IPS-18c (cell line): ENCODE measurements around the gene TMEM8B.

Source experiments
- H3K4me3 ChIP-seq: 2 replicates; pipeline ENCODE4 v1.7.0; 2013; ENCODE audit warnings: low read depth, mild to moderate bottlenecking, low read length, moderate library complexity; ENCODE audit not compliant: insufficient read depth
- H3K9me3 ChIP-seq: one replicate; pipeline ENCODE4 v1.6.1; 2013; ENCODE audit warnings: mild to moderate bottlenecking, low read length, moderate library complexity; ENCODE audit not compliant: control insufficient read depth, insufficient read depth

TMEM8B gene

DNA sequence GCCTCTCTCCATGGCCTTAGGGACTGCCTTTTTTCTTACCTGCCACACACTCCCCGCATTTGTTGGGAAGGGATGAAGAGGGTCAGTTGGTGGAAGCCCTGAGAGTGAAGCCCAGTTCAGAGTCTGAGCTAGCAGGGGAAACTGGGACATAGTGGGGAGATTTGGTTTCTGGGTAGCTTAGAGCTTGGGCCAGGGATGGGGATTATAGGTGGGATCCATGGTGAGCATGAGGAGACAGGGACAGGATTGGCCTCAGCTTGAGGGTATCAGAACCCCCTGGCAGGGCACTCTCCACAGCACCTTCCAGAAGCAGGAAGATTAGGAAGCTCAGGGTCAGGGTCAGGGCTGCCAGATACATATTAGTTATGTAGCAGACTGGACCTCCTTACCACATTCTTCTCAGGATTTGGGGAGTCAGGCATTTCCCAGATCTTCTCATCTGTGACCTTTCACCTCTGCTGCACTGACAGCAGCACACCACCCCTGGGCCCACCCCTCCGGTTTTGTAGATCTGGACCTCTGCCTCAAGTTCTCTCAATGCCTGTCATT, 23.3 kb downstream of the TMEM8B start:
- Histone ChIP-seq H3K9me3 (no peaks in the 10 kb centered on the region), H3K4me3 (no peak overlapping the region)

GRCh38 chr9:35852876-35853865, 24.1 kb downstream of the TMEM8B start:
- Histone ChIP-seq H3K4me3 (no peak overlapping the region), H3K9me3 (no peaks in the 10 kb centered on the region)

DNA sequence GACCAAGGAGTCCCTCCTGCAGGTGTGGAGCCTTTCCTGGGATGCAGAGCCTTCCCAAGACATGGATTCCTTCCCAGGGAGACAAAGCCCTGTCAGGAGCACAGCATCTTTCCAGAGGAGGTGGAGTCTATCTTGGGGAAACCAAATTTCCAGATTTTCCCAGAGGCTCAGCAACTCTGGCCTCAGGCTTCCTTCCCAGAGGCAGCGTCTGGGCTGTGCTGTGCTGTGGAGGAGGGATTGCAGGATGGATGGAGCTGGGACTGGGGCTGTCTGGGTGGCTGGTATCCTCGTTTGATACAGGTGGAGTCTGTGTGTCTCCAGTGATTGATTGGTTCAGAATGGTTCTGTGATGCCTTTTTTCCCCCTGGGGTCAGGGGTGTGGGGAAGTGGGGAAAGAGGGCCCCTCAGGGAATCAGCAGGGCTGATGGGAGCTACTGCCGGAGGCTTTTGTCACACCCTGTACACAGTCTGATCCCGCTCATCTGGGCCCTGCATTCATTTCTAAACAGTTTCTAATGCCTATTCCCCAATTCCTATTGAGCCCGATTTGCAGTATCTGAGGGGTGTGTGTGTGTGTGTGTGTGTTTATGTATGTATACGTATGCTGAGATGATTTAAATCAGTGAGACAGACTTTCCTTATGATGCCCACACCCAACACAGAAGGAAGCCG, 25.2 kb downstream of the TMEM8B start:
- Histone ChIP-seq H3K9me3 (no peaks in the 10 kb centered on the region), H3K4me3 (no peak overlapping the region)

DNA sequence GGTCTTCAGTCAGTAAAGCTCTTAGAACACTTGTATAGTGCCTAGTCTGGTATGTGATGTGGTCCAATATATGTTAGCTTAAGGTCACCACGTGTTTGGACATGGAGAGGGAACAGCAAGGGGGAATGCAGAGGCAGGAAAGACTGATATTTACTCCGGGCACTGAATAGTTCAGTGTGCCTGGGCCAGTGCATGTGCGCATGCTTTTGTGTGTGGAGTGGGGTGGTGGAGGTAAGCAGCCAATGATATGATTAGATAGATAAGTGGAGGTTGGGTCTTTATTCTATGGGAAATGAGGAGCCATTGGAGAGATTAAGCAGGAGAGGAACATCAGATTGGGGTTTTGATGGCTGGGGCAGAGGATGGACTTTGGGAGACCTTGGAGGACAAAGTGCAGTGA, 27.2 kb downstream of the TMEM8B start:
- H3K4me3 ChIP-seq, result no peak overlapping the region
- no peaks in the 10 kb centered on the region for H3K9me3 ChIP-seq

DNA sequence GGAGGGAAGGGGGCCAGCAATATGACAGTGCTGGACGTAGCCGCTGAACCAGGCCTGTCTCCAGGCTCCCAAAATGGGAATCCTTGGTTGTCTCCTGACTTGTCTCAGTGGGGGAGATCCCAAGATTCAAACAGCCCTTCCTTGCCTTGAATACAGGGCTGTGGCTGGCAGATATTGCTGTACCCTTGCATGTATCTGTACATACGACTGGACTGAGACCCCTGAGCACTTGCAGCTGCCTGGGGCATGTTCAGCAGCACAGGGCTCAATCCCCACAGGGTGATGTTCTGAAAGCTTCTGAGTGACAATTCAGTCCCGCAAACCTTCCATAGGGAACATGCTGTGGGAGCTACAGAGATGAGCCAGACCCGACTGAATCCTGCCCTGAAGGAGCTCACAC, 27.9 kb downstream of the TMEM8B start:
- no peaks in the 10 kb centered on the region for H3K9me3 ChIP-seq
- H3K4me3 ChIP-seq, result no peak overlapping the region

GRCh38 chr9:35858458-35858857, 29.4 kb downstream of the TMEM8B start:
- Histone ChIP-seq H3K9me3 (no peaks in the 10 kb centered on the region), H3K4me3 (no peak overlapping the region)

GRCh38 chr9:35859310-35859989, 30.4 kb downstream of the TMEM8B start:
- no peaks in the 10 kb centered on the region for H3K9me3 ChIP-seq
- H3K4me3 ChIP-seq, result no peak overlapping the region

- no peaks in the 10 kb centered on the region for H3K9me3 ChIP-seq
- no peak overlapping the region for H3K4me3 ChIP-seq
These were observed 30.9 kb downstream of the TMEM8B start for GRCh38 chr9:35859990-35860339.

GRCh38 chr9:35861161-35861897, 32.3 kb downstream of the TMEM8B start:
- no peaks in the 10 kb centered on the region for H3K9me3 ChIP-seq
- H3K4me3 ChIP-seq, result no peak overlapping the region

DNA sequence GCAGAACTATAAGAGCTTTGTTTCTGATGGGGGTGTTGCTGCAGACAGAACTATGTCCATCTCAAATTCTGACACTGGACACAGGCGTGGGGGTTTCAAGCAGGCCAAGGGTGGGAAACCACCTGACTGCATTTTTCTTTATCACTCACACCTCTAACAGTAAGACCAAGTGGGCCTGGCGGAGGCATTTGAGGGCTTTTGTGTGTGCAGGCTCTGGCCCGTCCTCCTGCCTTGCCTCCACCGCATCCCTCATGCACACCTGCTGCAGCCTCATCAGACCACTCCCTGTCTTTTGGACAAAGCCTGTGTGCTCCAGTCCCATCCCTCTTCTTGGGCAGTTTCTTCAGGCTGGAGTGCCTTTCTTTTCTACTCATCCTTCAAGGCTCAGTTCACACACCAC, 33.3 kb downstream of the TMEM8B start:
- H3K4me3 ChIP-seq, result no peak overlapping the region
- no peaks in the 10 kb centered on the region for H3K9me3 ChIP-seq

- no peak overlapping the region for H3K4me3 ChIP-seq
These were observed 34.6 kb downstream of the TMEM8B start for GRCh38 chr9:35863583-35863982.

DNA sequence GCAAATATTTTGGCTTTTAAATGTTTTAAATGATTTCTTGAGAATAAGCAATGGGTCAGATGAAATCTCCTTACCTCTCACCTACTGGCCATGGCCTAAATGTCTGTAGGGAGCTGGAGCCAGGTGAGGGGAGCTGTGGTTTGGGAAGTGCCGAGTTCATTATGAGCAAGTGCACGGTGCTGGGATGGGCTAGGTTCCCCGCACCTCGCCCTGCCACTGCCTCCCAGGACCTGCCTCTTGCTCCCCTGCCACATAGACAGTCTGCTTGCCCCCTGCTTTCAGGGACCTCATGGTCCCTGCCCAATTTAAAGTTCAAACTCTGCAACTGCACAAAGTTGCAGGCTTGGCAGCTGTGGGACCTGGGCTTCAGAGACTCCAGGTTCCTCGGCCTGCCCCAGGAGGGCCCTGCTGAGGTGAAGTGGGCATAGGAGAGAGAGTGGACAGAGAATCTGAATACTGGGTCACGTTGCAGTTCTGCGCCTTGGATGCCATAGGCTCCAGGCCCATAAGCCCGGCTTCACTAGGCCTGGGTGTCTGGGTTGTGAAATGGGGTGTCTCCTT, 35.7 kb downstream of the TMEM8B start:
- Histone ChIP-seq H3K4me3 (no peak overlapping the region), H3K9me3 (no peaks in the 10 kb centered on the region)

More at GRCh38 chr9:35863583-35863982, 34.6 kb downstream of the TMEM8B start:
- no peaks in the 10 kb centered on the region for H3K9me3 ChIP-seq

DNA sequence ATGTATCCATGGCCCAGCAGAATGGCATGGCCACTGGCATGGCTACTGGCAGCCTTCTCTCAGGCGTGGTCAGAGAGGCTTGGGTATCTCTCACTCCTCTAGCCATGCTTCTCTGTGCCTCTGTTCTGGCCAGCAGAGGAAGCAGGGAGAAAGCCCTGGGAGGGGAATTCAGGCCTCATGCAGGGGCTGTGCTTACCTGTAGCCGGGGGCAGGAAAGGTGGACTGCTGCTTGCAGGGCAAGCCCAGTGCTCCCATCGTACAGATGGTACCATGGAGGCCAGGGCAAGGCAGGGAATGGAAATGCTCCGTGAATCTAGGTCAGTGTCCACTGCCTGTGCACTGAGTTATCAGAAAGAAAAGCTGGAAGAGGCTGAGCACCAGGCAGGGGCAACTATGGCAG, 38.5 kb downstream of the TMEM8B start:
- Histone ChIP-seq H3K9me3 (peaks cover 3% of the 10 kb centered on the region), H3K4me3 (no peak overlapping the region)

DNA sequence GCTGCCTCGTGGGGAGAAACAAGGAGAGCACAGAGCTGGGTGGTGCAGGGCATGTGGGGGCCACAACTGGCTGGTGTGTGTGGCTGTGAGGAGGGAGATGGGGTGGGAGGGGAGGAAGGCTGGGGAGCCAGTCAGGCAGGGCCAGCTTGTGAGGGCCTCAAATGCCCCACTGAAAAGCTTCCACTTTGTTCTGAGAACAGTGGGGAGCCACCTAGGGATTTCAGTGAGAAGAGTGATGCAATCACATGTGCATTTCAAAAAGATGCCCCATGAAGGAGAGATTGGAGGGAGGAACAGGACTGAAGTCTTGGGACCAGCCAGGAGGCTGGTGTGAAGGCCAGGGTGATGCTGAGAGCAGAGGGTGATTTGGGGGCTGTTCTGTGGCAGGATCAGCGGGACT, 39.9 kb downstream of the TMEM8B start:
- Histone ChIP-seq H3K9me3 (peaks cover 3% of the 10 kb centered on the region), H3K4me3 (no peak overlapping the region)

GRCh38 chr9:35869621-35870216, 40.7 kb downstream of the TMEM8B start:
- H3K4me3 ChIP-seq, result no peak overlapping the region

DNA sequence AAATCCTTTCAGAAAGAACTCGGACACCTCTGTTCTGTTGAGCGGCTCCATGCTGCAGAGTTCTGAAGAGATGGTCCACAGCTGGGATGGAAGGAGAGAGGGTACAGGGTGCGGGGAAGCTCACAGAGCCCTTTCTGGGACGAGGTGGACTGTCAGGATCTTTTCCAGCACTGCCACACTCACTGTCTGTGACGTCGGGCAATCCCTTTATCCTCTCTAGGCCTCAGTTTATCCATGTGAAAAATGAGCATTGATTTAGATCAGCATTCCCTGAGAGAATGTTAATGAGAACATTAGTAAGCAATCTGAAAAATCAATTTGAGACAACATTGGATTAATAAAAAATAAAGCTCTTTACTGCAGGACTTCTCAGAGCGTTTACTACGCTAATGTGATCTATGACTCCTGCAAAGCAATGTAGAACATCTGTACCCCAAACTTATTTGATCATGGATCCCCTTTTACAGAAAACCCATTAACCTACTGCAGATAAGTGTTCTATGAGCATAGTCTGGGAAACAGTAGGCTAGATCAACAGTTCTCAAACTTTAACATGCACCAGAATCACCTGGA, 41.4 kb downstream of the TMEM8B start, which contains the start of gene OR13J1:
OR13J1 (minus strand) TSS at position 51 of the 573 bp plus-strand sequence; CDS start at position 51, 0 bp downstream.
- H3K9me3 ChIP-seq, result peaks cover 3% of the 10 kb centered on the region
- no peak within 1 kb of the TSS for H3K4me3 ChIP-seq

More at GRCh38 chr9:35869621-35870216, 40.7 kb downstream of the TMEM8B start:
- H3K9me3 ChIP-seq, result peaks cover 3% of the 10 kb centered on the region
